A549 (cell line): ENCODE measurements around the gene CCN5. TPM values are rescaled to one million over a fixed set of nuclear protein-coding genes. Genes with fewer than 3 reads are reported as not detected.

Experiments used
- ATAC-seq, 2 experiments: fragments of 200-7000 bp in 1 of 2; fragments of >200 bp in 1 of 2; cut with Nextera tagmentation in 1 of 2; cut with Tn5 transposase in 1 of 2; 3 replicates each; pipeline versions ENCODE4 v1.8.0 to v1.9.1; 2018 to 2020; ENCODE audit warnings: mild to moderate bottlenecking in 1 of 2, moderate library complexity in 1 of 2
- CTCF ChIA-PET: fragments of 300-600 bp; sonication (Branson Sonifier 250); formaldehyde crosslinking; extraction: SDS; loops from one replicate; lab custom pipeline; 2021; ENCODE audit warnings: antibody characterized with exemption, inconsistent platforms; lab: Yijun Ruan, JAX
- POLR2A ChIA-PET: fragments of 350-600 bp; formaldehyde crosslinking; extraction: SDS; loops from one replicate; lab custom pipeline; 2021; ENCODE audit warnings: antibody characterized with exemption, inconsistent platforms; lab: Yijun Ruan, JAX
- DNase-seq, 2 experiments: peaks; one replicate each; pipeline versions ENCODE4 v3.0.0 to v3.0.0-alpha.2; 2011 to 2016; ENCODE audit warnings: low read depth in 1 of 2, low spot score in 1 of 2
- FAIRE-seq: peaks from 2 replicates; lab custom pipeline; 2011; peaks lifted over from hg19 to GRCh38; lab: Jason Lieb, UNC
- H3K27ac ChIP-seq, 2 experiments: fragments of >200 bp; sonication (Bioruptor Twin); formaldehyde crosslinking; 3 replicates each; pipeline ENCODE4 v1.5.1; 2016 to 2017
- H3K4me1 ChIP-seq: fragments of >200 bp; sonication (Bioruptor Twin); formaldehyde crosslinking; 3 replicates; pipeline ENCODE4 v1.6.1; 2016
- H3K4me2 ChIP-seq: fragments of >200 bp; sonication (Bioruptor Twin); formaldehyde crosslinking; 3 replicates; pipeline ENCODE4 v1.6.1; 2016
- H3K4me3 ChIP-seq: fragments of >200 bp; sonication (Bioruptor Twin); formaldehyde crosslinking; 3 replicates; pipeline ENCODE4 v1.5.1; 2016
- H3K9me3 ChIP-seq: fragments of >200 bp; sonication (Bioruptor Twin); formaldehyde crosslinking; 3 replicates; pipeline ENCODE4 v1.6.1; 2016
- BHLHE40 ChIP-seq: IDR thresholded peaks from 2 replicates; pipeline ENCODE4 v1.6.1; 2012; ENCODE audit warnings: low read depth, low read length, inconsistent platforms
- FOSB ChIP-seq: fragments of 250-450 bp; sonication (Bioruptor Pico); IDR thresholded peaks from 2 replicates; pipeline ENCODE4 v1.5.0; 2020; ENCODE audit warnings: mild to moderate bottlenecking, moderate library complexity
- HDAC2 ChIP-seq: fragments of 200-600 bp; sonication (generic); IDR thresholded peaks from 2 replicates; pipeline ENCODE4 v1.6.1; 2016
- JUN ChIP-seq, 2 experiments: fragments of >200 bp; sonication (Bioruptor Twin); formaldehyde crosslinking; IDR thresholded peaks; 2 replicates in 1 of 2; 3 replicates in 1 of 2; pipeline ENCODE4 v1.6.1; 2016 to 2017
- JUNB ChIP-seq: fragments of >200 bp; sonication (Bioruptor Twin); formaldehyde crosslinking; IDR thresholded peaks from 2 replicates; pipeline ENCODE4 v1.6.1; 2016
- KDM1A ChIP-seq: fragments of 200-600 bp; sonication (generic); IDR thresholded peaks from 2 replicates; pipeline ENCODE4 v1.6.1; 2016; ENCODE audit warnings: low read depth, mild to moderate bottlenecking
- MAFK ChIP-seq: fragments of 450-650 bp; IDR thresholded peaks from 2 replicates; pipeline ENCODE4 v1.6.1; 2014; ENCODE audit not compliant: partially characterized antibody
- NPAS2 ChIP-seq: fragments of 250-450 bp; sonication (Bioruptor Pico); IDR thresholded peaks from 2 replicates; pipeline ENCODE4 v1.8.0; 2022; ENCODE audit warnings: mild to moderate bottlenecking, moderate library complexity, borderline replicate concordance
- POLR2AphosphoS2 ChIP-seq: conservative IDR thresholded peaks from 2 replicates; pipeline ENCODE4 v1.6.1; 2012; ENCODE audit warnings: low read length, improper control_type of control experiment, inconsistent platforms
- RARB ChIP-seq: fragments of 250-450 bp; sonication (Bioruptor Pico); IDR thresholded peaks from 2 replicates; pipeline ENCODE4 v1.8.0; 2021; ENCODE audit warnings: mild to moderate bottlenecking, moderate library complexity
- ZFP36 ChIP-seq: fragments of 450-650 bp; IDR thresholded peaks from 2 replicates; pipeline ENCODE4 v1.6.1; 2014; ENCODE audit warnings: borderline replicate concordance; ENCODE audit not compliant: partially characterized antibody
- WGBS: methylation state at CpG from one replicate; pipeline ENCODE4 v1.1.6; 2017; ENCODE audit errors: missing lambda C conversion rate; 5-methylcytosine and 5-hydroxymethylcytosine counted together
- polyA plus RNA-seq, 4 experiments: library from polyadenylated mRNA; depleted of rRNA in 3 of 4; stranded (reverse); fragments of >200 nt; fragmentation: RNase III in 1 of 4; extraction: RNeasy Plus Mini Kit Qiagen cat#74134 plus additional on column Dnase treatment in 1 of 4; gene quantifications; 2 replicates in 3 of 4; 3 replicates in 1 of 4; pipeline ENCODE4 v1.2.3, GENCODE V29; 2011 to 2017
- TF ChIP-seq, protein P1 (sequence below): fragments of >200 bp; sonication (Bioruptor Twin); formaldehyde crosslinking; IDR thresholded peaks from 3 replicates; pipeline ENCODE4 v1.6.1; 2016
- TF ChIP-seq, protein P2 (sequence below): IDR thresholded peaks from 2 replicates; pipeline ENCODE4 v1.6.1; 2012
- TF ChIP-seq, protein P3 (sequence below): fragments of 150-350 bp; IDR thresholded peaks from 2 replicates; pipeline ENCODE4 v1.6.1; 2014; ENCODE audit warnings: low read depth, mild to moderate bottlenecking, low read length
- TF ChIP-seq, protein P4 (sequence below): fragments of >200 bp; sonication (Bioruptor Twin); formaldehyde crosslinking; IDR thresholded peaks from 2 replicates; pipeline ENCODE4 v1.6.1; 2016
- TF ChIP-seq, protein P5 (sequence below): IDR thresholded peaks from 2 replicates; pipeline ENCODE4 v1.6.1; 2012; ENCODE audit warnings: low read depth, borderline replicate concordance

Gene CCN5
- polyA plus RNA-seq, 2 of the 4 experiments (the other 2 are of a cell fraction) = 9.9 to 11.1 TPM

DNA sequence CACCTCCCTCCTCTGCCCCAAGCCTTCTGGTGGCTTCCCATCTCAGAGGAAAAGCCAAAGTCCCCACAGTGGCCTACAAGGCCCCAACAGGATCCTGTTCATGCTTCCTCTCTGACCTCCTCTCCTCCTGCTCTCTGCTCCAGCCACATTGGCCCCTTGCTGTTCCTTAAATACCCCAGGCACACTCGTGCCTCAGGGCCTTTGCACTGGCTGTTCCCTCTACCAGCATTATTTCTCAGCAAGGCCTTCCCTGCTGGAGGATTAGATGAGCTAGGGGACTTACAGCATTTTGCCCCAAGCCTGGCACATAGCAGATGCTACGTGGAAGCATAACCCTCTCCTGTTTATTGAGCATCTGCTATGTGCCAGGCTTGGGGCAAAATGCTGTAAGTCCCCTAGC, 7.8 kb downstream of the CCN5 start:
- Histone ChIP-seq H3K27ac (peak overlapping the region; percentile 96 to 98), H3K9me3 (no peaks in the 10 kb centered on the region), H3K4me1 (peaks cover 83% of the 10 kb centered on the region), H3K4me3 (no peak overlapping the region), H3K4me2 (no peak overlapping the region)
- DNase-seq (no peak), FAIRE-seq (no peak), ATAC-seq (no peak)
- ChIA-PET POLR2A (interaction anchor here (2.8 kb wide), 1 partner anchor 30 kb away, joined by 14 read pairs; no protein-coding TSS in a partner anchor), CTCF (interaction anchor here (1.3 to 21.9 kb wide), 4 partner anchors 9 to 40 kb away, joined by 3 to 525 read pairs (median 60); no protein-coding TSS in a partner anchor)
- 91% methylated on average over 2 of the region's 2 CpGs for WGBS
- TF ChIP-seq, protein P1, sequence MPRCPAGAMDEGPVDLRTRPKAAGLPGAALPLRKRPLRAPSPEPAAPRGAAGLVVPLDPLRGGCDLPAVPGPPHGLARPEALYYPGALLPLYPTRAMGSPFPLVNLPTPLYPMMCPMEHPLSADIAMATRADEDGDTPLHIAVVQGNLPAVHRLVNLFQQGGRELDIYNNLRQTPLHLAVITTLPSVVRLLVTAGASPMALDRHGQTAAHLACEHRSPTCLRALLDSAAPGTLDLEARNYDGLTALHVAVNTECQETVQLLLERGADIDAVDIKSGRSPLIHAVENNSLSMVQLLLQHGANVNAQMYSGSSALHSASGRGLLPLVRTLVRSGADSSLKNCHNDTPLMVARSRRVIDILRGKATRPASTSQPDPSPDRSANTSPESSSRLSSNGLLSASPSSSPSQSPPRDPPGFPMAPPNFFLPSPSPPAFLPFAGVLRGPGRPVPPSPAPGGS = no peak
- TF ChIP-seq KDM1A (peak; percentile 93; the same call in 1 of the 2 replicates), HDAC2 (peak; percentile 82; the same call in 1 of the 2 replicates)

DNA sequence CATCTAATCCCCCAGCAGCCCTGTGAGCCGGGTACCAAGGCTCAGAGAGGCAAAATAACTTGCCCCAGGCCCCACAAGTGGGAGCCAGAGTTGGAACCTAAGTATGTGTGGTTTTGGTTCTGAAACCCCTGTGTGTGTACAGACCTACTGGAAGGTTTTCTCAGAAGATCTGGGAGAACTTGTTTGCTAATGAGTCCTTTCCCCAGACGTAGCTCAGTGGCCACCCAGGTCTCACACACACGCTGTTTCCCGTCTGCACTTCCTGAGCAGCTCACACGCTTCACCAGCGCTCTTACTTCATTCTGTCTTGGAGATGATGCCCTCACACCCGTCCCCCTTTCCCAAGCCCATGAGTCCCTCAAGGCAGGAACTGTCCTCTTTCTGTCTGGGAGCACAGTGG, 8.2 kb downstream of the CCN5 start:
- CTCF ChIA-PET = interaction anchor here (1.1 to 21.9 kb wide), 4 partner anchors 9 to 41 kb away, joined by 4 to 525 read pairs (median 60); no protein-coding TSS in a partner anchor
- H3K9me3 ChIP-seq = no peaks in the 10 kb centered on the region
- H3K27ac ChIP-seq = peak overlapping the region; percentile 96 to 98
- peaks cover 83% of the 10 kb centered on the region for H3K4me1 ChIP-seq
- WGBS = 80% methylated on average over 7 of the region's 7 CpGs
- TF ChIP-seq RARB (CRISPR knock-in tag) (no peak), KDM1A (0 out of 2 replicates have a peak, but pooled peaks have one; percentile 1), BHLHE40 (no peak)
- TF ChIP-seq, protein P2, sequence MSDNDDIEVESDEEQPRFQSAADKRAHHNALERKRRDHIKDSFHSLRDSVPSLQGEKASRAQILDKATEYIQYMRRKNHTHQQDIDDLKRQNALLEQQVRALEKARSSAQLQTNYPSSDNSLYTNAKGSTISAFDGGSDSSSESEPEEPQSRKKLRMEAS = 0 out of 2 replicates have a peak, but pooled peaks have one; percentile 10
- DNase-seq (peak in 1 of 2 experiments; percentile 58), ATAC-seq (no peak), FAIRE-seq (no peak)
- H3K4me3 ChIP-seq = no peak overlapping the region
- POLR2A ChIA-PET = no interaction called here
- H3K4me2 ChIP-seq = no peak overlapping the region

DNA sequence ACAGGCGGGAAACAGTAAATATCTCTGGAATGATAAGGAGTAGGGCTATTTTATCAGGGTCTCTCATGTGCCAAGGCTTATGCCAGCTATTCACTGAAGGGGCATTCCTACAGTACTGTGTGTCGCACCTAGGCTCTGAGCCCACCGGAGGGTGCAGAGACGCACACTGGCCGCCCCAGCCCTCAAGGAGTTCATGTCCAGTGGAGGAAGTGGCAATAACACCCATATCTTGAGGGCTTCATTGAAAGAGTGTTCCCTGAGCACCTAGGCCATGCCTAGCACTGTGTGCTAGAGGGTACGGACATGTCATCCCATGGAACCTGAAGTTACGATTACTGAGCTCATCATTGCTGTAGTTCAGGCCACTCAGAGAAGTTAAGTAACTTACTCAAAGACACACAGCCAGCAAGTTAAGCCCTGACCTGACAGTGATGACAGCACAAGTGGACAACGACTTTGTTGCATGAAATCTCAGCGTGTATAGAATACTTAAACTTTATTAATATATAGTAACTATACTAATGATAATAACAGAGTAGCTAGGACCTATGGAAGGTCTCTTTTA, 8.7 kb downstream of the CCN5 start:
- ATAC-seq (no peak), DNase-seq (no peak)
- CTCF ChIA-PET = interaction anchor here (0.6 to 21.9 kb wide), 6 partner anchors 8 to 78 kb away, joined by 3 to 525 read pairs (median 7); no protein-coding TSS in a partner anchor
- Histone ChIP-seq H3K4me2 (no peak overlapping the region), H3K9me3 (no peaks in the 10 kb centered on the region)
- 95% methylated on average over 9 of the region's 9 CpGs for WGBS
- POLR2A ChIA-PET = no interaction called here
- TF ChIP-seq, protein P3, sequence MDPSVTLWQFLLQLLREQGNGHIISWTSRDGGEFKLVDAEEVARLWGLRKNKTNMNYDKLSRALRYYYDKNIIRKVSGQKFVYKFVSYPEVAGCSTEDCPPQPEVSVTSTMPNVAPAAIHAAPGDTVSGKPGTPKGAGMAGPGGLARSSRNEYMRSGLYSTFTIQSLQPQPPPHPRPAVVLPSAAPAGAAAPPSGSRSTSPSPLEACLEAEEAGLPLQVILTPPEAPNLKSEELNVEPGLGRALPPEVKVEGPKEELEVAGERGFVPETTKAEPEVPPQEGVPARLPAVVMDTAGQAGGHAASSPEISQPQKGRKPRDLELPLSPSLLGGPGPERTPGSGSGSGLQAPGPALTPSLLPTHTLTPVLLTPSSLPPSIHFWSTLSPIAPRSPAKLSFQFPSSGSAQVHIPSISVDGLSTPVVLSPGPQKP = no peak
- TF ChIP-seq ZFP36 = peak; percentile 6
- TF ChIP-seq, all 56 proteins: peak for 1
- H3K4me1 ChIP-seq = peaks cover 81% of the 10 kb centered on the region
- H3K27ac ChIP-seq = peak overlapping the region; percentile 96 to 98
- FAIRE-seq = no peak
- H3K4me3 ChIP-seq = no peak overlapping the region

DNA sequence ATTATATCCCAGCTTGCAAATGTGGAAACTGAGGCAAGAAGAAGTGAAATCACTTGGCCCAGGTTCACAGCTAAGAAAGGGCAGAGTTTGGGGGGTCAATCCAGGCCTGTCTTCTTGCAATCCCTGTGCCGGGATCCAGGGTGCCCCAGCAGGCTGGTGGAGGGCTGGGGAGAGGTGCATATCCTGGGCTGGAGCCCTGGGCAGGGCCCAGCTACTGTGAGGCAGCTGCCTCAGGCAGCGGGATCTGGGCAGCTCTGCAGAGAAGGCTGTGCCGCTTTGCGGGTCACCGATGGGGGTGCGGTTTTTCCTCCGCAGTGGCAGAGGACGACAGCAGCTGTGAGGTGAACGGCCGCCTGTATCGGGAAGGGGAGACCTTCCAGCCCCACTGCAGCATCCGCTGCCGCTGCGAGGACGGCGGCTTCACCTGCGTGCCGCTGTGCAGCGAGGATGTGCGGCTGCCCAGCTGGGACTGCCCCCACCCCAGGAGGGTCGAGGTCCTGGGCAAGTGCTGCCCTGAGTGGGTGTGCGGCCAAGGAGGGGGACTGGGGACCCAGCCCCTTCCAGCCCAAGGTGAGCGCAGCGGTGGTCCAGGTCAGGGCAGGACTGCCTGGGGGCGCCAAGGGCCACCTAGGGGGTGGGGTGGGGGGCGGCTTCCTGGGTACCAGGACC, 9.4 kb downstream of the CCN5 start:
- peak overlapping the region; percentile 96 to 98; a peak in 5 of 6 replicates for H3K27ac ChIP-seq
- DNase-seq (no peak), ATAC-seq (no peak), FAIRE-seq (no peak)
- CTCF ChIA-PET = interaction anchor here (0.6 to 21.9 kb wide), 7 partner anchors 7 to 507 kb away, joined by 3 to 525 read pairs (median 5); no protein-coding TSS in a partner anchor
- no peak overlapping the region for H3K4me3 ChIP-seq
- TF ChIP-seq NPAS2 (CRISPR knock-in tag) (no peak), JUN (IDR thresholded peaks at IDR 0.05) (no peak), MAFK (no peak), JUNB (no peak), POLR2AphosphoS2 (no peak), FOSB (CRISPR knock-in tag) (no peak)
- TF ChIP-seq, protein P4, sequence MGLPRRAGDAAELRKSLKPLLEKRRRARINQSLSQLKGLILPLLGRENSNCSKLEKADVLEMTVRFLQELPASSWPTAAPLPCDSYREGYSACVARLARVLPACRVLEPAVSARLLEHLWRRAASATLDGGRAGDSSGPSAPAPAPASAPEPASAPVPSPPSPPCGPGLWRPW = no peak
- TF ChIP-seq, protein P5, sequence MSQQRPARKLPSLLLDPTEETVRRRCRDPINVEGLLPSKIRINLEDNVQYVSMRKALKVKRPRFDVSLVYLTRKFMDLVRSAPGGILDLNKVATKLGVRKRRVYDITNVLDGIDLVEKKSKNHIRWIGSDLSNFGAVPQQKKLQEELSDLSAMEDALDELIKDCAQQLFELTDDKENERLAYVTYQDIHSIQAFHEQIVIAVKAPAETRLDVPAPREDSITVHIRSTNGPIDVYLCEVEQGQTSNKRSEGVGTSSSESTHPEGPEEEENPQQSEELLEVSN = no peak
- H3K4me2 ChIP-seq = no peak overlapping the region
- POLR2A ChIA-PET = interaction anchor here (0.5 kb wide), 1 partner anchor 9 kb away, joined by 3 read pairs; the partner anchor contains the start of gene CCN5
- no peaks in the 10 kb centered on the region for H3K9me3 ChIP-seq
- 91% methylated on average over 17 of the region's 26 CpGs for WGBS
- H3K4me1 ChIP-seq = peaks cover 79% of the 10 kb centered on the region
